ENCODE measurements around the gene FERMT3.

FERMT3 gene

DNA sequence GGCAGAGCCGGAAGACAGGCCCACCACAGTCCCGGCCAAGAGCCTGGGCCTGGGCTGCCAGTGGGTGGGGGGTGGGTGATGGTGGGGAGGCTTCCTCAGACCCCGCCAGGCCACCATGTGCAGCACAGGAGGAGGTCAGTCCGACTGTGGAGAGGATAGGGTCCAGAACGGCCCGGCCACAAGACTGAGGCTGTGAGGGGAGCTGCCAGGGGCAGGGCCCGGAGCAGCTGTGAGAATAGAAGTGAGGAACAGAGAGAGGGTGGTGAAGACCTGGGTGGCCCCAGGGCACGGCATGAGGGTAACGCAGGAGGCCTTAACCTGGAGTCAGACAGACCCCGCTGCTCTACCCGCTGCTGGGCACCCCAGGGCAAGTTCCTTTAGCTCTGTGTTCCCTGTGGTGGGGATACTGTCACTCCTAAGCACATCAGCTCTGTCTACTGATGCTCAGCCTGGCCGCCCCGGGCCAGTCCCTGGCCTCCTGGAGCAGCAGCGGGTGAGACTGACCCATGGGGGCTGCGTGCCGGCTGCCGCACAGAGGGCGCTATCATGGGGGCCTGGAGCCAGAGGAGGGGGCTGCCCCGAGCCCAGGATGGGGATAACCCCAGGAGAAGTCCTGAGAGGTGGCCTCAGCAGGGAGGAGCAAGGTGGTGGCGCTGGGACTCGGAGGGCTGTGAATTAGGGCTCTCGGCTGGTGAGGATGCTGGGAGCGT is 1.7 kb downstream of the FERMT3 start:
- POLR2A ChIA-PET, result interaction anchor here (0.6 to 4.7 kb wide), 8 partner anchors 9 to 97 kb away, joined by 4 to 36 read pairs (median 7); partner anchors contain the start of genes FKBP2, NUDT22, STIP1 and TRPT1
- no peak for TF ChIP-seq CTCF (IDR thresholded peaks at IDR 0.05; ENCODE audit: control extremely low read depth, extremely low read depth, low read depth, missing control alignments)
- no peak for DNase-seq (ENCODE audit: extremely low spot score)
- CTCF ChIA-PET, result interaction anchor here (1.2 to 16.7 kb wide), 3 partner anchors 21 to 95 kb away, joined by 4 to 368 read pairs (median 219); partner anchors contain the start of genes CATSPERZ, DNAJC4, ESRRA and FKBP2

DNA sequence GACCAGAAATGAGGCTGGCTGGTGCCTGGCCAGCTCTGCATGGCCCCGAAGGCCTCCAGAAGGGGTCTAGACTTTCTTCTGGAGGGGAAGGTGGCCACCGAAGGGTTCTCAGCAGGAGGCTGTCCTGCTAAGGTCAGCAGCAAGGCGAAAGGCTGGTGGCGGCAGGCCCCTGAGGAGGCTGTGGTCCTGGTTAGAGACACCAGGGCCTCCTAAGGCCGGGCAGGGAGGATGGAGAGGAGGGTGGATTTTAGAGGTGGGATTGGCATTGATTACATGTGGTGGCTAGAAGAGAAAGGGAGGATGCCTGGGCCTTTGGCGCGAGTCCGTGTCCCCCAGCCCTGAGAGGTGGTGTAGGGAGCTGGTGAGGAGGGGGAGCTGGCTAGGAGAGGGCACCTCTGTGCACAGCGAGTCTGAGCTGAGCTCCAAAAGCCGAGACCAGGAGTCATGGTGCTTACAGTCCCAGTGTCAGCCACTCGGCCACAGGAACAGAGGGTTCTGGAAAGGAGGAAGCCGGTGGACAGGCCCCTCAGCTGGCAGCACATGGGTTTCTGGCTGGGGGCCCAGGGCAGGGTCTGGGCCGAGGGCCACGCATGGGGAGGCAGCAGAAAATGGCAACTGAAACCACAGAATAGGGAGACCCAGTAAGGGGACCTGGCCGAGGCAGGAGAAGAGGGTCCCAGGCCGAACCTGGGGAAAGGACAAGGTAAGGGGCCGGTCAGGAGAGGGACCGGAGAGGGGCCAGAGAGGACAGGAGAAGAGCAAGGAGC is 2.5 kb downstream of the FERMT3 start:
- DNase-seq (ENCODE audit: extremely low spot score), result no peak
- ChIA-PET CTCF (interaction anchor here (14.6 to 16.7 kb wide), 2 partner anchors 20 to 94 kb away, joined by 219 to 368 read pairs; partner anchors contain the start of genes CATSPERZ, DNAJC4, ESRRA and FKBP2), POLR2A (interaction anchor here (2.0 to 4.7 kb wide), 2 partner anchors 24 to 60 kb away, joined by 5 to 36 read pairs; partner anchors contain the start of gene STIP1)
- no peak for TF ChIP-seq CTCF (IDR thresholded peaks at IDR 0.05; ENCODE audit: control extremely low read depth, extremely low read depth, low read depth, missing control alignments)

DNA sequence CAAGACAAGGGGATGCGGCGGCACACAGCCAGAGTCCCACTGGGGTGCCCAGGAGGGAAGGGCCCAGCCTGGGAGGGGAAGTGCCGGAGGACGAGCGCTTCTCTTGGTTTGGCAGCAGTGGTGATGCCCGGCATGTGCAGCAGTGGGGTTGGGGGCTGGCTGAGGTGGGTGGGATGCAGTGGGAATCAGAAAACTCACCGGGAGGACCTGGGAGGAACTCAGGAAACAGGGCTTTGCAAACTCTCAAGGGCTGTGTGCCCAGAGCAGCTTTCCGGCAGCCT is 3.0 kb downstream of the FERMT3 start:
- ChIA-PET POLR2A (interaction anchor here (2.0 kb wide), 1 partner anchor 60 kb away, joined by 5 read pairs; no protein-coding TSS in a partner anchor), CTCF (interaction anchor here (14.6 to 16.7 kb wide), 2 partner anchors 19 to 93 kb away, joined by 219 to 368 read pairs; partner anchors contain the start of genes CATSPERZ, DNAJC4, ESRRA and FKBP2)
- DNase-seq (ENCODE audit: extremely low spot score), result no peak
- no peak for TF ChIP-seq CTCF (IDR thresholded peaks at IDR 0.05; ENCODE audit: control extremely low read depth, extremely low read depth, low read depth, missing control alignments)

DNA sequence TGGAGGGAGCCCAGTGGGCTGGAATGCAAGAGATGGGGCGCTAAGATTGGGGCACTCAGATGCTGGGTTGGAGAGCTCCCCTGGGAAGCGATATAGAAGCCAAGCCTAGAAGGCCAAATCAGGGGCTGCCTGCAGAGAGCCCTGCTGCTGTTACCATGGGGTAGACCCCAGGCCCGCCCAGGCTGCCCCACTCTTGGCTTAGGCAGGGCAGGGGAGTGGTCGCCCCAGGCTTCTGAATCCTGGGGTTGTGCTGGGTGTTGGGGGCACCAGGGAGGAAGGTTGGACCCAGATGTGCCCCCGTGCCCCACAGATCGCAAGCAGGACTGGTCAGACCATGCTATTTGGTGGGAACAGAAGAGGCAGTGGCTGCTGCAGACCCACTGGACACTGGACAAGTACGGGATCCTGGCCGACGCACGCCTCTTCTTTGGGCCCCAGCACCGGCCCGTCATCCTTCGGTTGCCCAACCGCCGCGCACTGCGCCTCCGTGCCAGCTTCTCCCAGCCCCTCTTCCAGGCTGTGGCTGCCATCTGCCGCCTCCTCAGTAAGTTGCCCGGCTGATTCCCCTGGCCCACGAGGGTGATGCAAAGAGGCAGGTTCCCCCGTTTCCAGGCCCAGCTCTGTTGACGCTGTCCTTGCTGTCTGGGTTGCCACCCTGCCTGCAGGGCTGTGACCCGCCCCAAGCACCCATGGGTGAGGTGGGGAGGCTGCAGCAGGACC is 3.9 kb downstream of the FERMT3 start:
- ChIA-PET CTCF (interaction anchor here (2.0 to 16.7 kb wide), 3 partner anchors 18 to 92 kb away, joined by 7 to 368 read pairs (median 219); partner anchors contain the start of genes CATSPERZ, DNAJC4, ESRRA and FKBP2), POLR2A (no interaction called here)
- no peak for TF ChIP-seq CTCF (IDR thresholded peaks at IDR 0.05; ENCODE audit: control extremely low read depth, extremely low read depth, low read depth, missing control alignments)
- no peak for DNase-seq (ENCODE audit: extremely low spot score)

- POLR2A ChIA-PET, result no interaction called here
- TF ChIP-seq CTCF (IDR thresholded peaks at IDR 0.05; ENCODE audit: control extremely low read depth, extremely low read depth, low read depth, missing control alignments), result no peak
- CTCF ChIA-PET, result interaction anchor here (2.0 to 16.7 kb wide), 3 partner anchors 18 to 92 kb away, joined by 7 to 368 read pairs (median 10); partner anchors contain the start of genes DNAJC4, FKBP2, NUDT22 and TRPT1
- no peak for DNase-seq (ENCODE audit: extremely low spot score)
These were observed 4.8 kb downstream of the FERMT3 start for GRCh38 chr11:64211181-64211872.
